ENCODE results near the gene HOXC9. TPM values are rescaled to one million over a fixed set of nuclear protein-coding genes. Genes with fewer than 3 reads are reported as not detected.
A peak's percentile ranks its signal among the peaks of the same experiment; 100 is the strongest.

Gene HOXC9
- total and polyA plus RNA-seq, 11 donors, result not detected

- no peak for DNase-seq
- no peak overlapping the region for H3K4me3 ChIP-seq
- no peak for ATAC-seq
Observed at GRCh38 chr12:53963434-53964314, 36.3 kb upstream of the HOXC9 start.

GRCh38 chr12:53964315-53964713 is 35.6 kb upstream of the HOXC9 start:
- intact Hi-C loops (cut with DNase I), result no loop called here
- H3K27ac ChIP-seq, result no peak overlapping the region
- 6 to 15% (median 10%) methylated on average over 2 of the region's 2 CpGs for WGBS, 4 donors

More at GRCh38 chr12:53963434-53964314, 36.3 kb upstream of the HOXC9 start:
- Histone ChIP-seq H3K27ac (no peak overlapping the region), H3K4me1 (peaks cover 0 to 32% (median 5%) of the 10 kb centered on the region in 12 donors), H3K9me3 (no peaks in the 10 kb centered on the region), H3K36me3 (no peaks in the 10 kb centered on the region), H3K27me3 (peaks cover 83 to 100% (median 100%) of the 10 kb centered on the region in 9 donors)
- 6 to 9% (median 7%) methylated on average over 38 of the region's 38 CpGs for WGBS, 4 donors
- TF ChIP-seq POLR2A (IDR thresholded peaks at IDR 0.05), result no peak
- TF ChIP-seq CTCF (IDR thresholded peaks at IDR 0.05), result no peak
- intact Hi-C loops (cut with DNase I), result no loop called here

GRCh38 chr12:53965281-53966084 is 34.5 kb upstream of the HOXC9 start:
- ATAC-seq (no peak), DNase-seq (no peak)
- peaks cover 84 to 100% (median 100%) of the 10 kb centered on the region in 9 donors for H3K27me3 ChIP-seq
- WGBS, 4 donors, result 2 to 5% (median 3%) methylated on average over 18 of the region's 18 CpGs
- H3K27ac ChIP-seq, result no peak overlapping the region
- peaks cover 0 to 32% (median 5%) of the 10 kb centered on the region in 12 donors for H3K4me1 ChIP-seq
- no peaks in the 10 kb centered on the region for H3K9me3 ChIP-seq
- TF ChIP-seq CTCF (IDR thresholded peaks at IDR 0.05), result no peak
- no peak overlapping the region for H3K4me3 ChIP-seq
- H3K36me3 ChIP-seq, result no peaks in the 10 kb centered on the region
- intact Hi-C loops (cut with DNase I), result no loop called here

More at GRCh38 chr12:53964315-53964713, 35.6 kb upstream of the HOXC9 start:
- H3K27me3 ChIP-seq, result peaks cover 84 to 100% (median 100%) of the 10 kb centered on the region in 9 donors
- ATAC-seq, result no peak
- DNase-seq, result no peak
- TF ChIP-seq POLR2A (IDR thresholded peaks at IDR 0.05) (no peak), CTCF (IDR thresholded peaks at IDR 0.05) (no peak)
- H3K9me3 ChIP-seq, result no peaks in the 10 kb centered on the region
- H3K4me3 ChIP-seq, result no peak overlapping the region
- no peaks in the 10 kb centered on the region for H3K36me3 ChIP-seq
- peaks cover 0 to 32% (median 5%) of the 10 kb centered on the region in 12 donors for H3K4me1 ChIP-seq

- H3K27me3 ChIP-seq, result peaks cover 84 to 100% (median 100%) of the 10 kb centered on the region in 9 donors
- DNase-seq (no peak), ATAC-seq (no peak)
- WGBS, 4 donors, result 2 to 5% (median 3%) methylated on average over 15 of the region's 15 CpGs
- intact Hi-C loops (cut with DNase I), result no loop called here
- TF ChIP-seq CTCF (IDR thresholded peaks at IDR 0.05) (no peak), POLR2A (IDR thresholded peaks at IDR 0.05) (no peak)
- peak overlapping the region in 1 of 12 donors; percentile 8 for H3K4me3 ChIP-seq
- no peaks in the 10 kb centered on the region for H3K36me3 ChIP-seq
- H3K9me3 ChIP-seq, result no peaks in the 10 kb centered on the region
- peaks cover 0 to 26% (median 5%) of the 10 kb centered on the region in 12 donors for H3K4me1 ChIP-seq
- no peak overlapping the region for H3K27ac ChIP-seq
Observed at GRCh38 chr12:53966085-53966384, 33.9 kb upstream of the HOXC9 start.
